H4 (cell line): ENCODE results near the gene USF1. TPM values are rescaled to one million over a fixed set of nuclear protein-coding genes. Genes with fewer than 3 reads are reported as not detected.

Source experiments
- DNase-seq: peaks from one replicate; pipeline ENCODE4 v3.0.0-alpha.2; 2015; ENCODE audit warnings: low spot score
- total RNA-seq: library from RNA; depleted of rRNA; stranded (reverse); fragments of >200 nt; shearing (Covaris generic); gene quantifications from 2 replicates; pipeline ENCODE4 v1.2.3, GENCODE V29; 2014; rRNA removed

USF1 gene
- total RNA-seq, result 57.7 and 60.3 TPM in 2 replicates

- DNase-seq, result peak; percentile 94
Observed at GRCh38 chr1:161045736-161046604, at the start of gene USF1. USF1 (minus strand) TSS chr1:161045977; CDS start chr1:161043275, 2,702 bp downstream.

- DNase-seq, result no peak
Observed at GRCh38 chr1:161095230-161095629, 49.5 kb upstream of the USF1 start.

GRCh38 chr1:161094481-161094880, 48.7 kb upstream of the USF1 start:
- no peak for DNase-seq

- no peak for DNase-seq
Observed at GRCh38 chr1:161092621-161093028, 46.8 kb upstream of the USF1 start.

- DNase-seq, result no peak
Observed at GRCh38 chr1:161091796-161092507, 46.2 kb upstream of the USF1 start.

- no peak for DNase-seq
Observed at GRCh38 chr1:161091093-161091492, 45.3 kb upstream of the USF1 start.

- DNase-seq, result no peak
Observed at GRCh38 chr1:161090617-161091016, 44.8 kb upstream of the USF1 start.

- DNase-seq, result no peak
Observed at GRCh38 chr1:161089938-161090337, 44.2 kb upstream of the USF1 start.

- DNase-seq, result no peak
Observed at GRCh38 chr1:161089251-161089924, 43.6 kb upstream of the USF1 start, which contains the start of gene NECTIN4. NECTIN4 (minus strand) TSS chr1:161089558; CDS start chr1:161089296, 262 bp downstream.

- DNase-seq, result no peak
Observed at GRCh38 chr1:161088587-161089110, 42.9 kb upstream of the USF1 start.

GRCh38 chr1:161086457-161086856, 40.7 kb upstream of the USF1 start:
- DNase-seq, result no peak

- no peak for DNase-seq
Observed at GRCh38 chr1:161085165-161085564, 39.4 kb upstream of the USF1 start.

- DNase-seq, result no peak
Observed at GRCh38 chr1:161084597-161084988, 38.8 kb upstream of the USF1 start.

- DNase-seq, result no peak
Observed at GRCh38 chr1:161083748-161084596, 38.2 kb upstream of the USF1 start.

GRCh38 chr1:161082996-161083747, 37.4 kb upstream of the USF1 start:
- peak; percentile 91 for DNase-seq

GRCh38 chr1:161082483-161082882, 36.7 kb upstream of the USF1 start:
- DNase-seq, result no peak

- DNase-seq, result no peak
Observed at GRCh38 chr1:161081519-161081918, 35.7 kb upstream of the USF1 start.

- DNase-seq, result no peak
Observed at GRCh38 chr1:161080441-161081405, 34.9 kb upstream of the USF1 start.
